Hematopoietic multipotent progenitor cell treated with erythropoietin and hydrocortisone succinate and interleukin-3 and kit ligand, for 8 days (in vitro differentiated cells): Measurements from ENCODE around the gene ACSL1.
"Not testable (repeated sequence)": the region's sequence is repeated elsewhere in the genome, so short reads cannot be mapped to it uniquely, and the experiment has no call there.

ENCODE experiments used
- DNase-seq: peaks from one replicate; pipeline ENCODE4 v3.0.0-alpha.2; 2015

ACSL1 gene

DNA sequence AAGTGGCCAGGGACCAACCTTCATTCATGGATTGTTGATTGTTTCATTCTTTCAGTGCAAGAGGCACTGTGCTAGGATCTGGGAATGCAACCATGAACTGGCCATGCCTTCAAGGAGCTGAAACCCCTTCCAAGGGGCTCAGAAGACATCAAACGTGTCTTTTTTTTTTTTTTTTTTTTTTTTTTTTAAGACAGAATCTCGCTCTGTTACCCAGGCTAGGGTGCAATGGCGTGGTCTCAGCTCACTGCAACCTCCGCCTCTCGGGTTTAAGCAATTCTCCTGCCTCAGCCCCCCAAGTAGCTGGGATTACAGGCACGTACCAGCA is 13.3 kb upstream of the ACSL1 start:
- DNase-seq, result not testable (repeated sequence)

DNA sequence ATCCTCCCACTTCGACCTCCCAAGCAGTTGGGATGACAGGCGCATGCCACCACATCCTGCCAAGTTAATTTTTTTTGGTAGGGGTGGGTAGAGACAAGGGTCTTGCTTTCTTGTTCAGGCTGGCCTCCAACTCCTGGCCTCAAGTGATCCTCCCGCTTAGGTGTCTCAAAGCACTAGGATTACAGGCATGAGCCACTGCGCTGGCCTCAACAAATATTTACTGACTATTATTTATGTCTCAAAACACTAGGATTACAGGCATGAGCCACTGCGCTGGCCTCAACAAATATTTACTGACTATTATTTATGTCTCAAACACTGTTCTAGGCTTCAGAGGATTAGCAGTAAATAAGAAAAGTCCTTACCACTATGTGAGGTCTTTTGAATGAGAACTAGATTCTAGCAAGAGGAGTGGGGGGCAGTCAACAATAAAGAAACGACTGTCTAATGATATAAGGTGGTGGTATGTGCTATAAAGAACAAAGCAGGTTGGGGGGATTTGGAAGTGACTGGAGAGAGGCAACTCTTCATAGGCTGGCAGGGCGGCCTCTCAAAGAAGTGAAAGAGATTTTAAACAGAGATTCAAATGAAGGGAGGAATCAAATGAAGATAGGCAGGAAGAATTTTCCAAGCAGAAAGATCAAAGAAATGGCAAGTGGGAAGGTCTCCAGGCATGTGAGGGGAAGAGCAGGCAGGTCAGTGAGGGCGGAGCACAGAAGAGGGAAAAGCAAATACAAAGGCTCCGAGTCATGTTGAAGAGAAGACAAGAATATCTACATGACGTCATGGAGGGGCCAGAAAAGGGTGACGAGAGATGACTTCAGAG is 12.7 kb upstream of the ACSL1 start:
- no peak for DNase-seq

DNA sequence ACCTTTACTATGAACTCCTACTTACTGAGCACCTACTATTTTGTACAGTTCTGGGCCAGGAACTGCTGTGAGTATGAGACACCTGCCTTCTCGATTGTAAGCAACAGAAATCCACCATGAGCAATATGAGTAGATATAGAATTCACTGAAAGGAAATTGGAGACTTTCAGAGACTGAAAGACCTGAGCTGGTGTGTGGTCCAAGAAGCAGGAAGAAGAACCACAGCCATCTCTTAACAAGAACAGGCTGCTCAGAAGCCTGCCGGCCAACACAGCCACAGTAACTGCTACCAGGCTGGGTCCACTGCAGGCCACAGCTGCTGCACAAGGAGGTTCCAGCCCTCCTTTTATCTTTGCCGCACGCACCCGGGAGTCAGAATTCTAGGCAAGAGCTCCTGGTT is 10.8 kb upstream of the ACSL1 start:
- DNase-seq, result no peak

DNA sequence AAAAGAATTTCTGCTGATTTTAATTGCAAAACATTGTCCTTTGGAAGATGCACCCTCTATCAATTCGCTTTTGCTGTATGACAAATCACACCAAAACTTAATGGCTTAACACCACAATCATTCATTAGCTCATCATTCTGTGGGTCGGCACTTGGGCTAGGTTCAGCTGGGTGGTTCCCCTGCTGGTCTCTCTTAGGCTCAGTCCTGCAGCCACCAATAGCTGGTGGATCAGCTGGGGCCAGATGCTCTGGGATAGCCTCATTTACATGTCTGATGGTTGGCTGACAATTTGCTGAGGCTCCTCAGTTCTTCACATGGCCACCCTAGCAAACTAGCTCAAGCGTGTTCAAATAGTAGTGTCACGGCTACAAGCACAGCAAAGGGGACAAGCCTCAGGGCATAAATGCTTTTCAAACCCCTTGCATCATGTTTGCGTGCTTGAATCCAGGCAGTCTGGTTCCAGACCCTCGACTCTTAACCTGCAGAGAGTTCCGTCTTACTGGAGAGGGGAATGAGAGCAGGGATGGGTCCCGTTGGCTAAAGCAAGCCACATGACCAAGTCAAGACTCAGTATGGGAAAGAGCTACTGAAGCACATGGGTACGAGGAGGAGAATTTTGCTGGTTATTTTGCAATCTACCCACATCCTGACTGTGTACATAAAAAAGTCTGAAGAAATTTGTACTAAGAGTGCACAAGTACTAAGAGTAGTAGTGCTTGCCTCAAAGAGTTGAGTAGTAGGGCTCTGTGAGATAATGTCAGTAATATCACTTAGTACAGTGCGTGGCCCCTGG is 7.5 kb upstream of the ACSL1 start:
- no peak for DNase-seq

DNA sequence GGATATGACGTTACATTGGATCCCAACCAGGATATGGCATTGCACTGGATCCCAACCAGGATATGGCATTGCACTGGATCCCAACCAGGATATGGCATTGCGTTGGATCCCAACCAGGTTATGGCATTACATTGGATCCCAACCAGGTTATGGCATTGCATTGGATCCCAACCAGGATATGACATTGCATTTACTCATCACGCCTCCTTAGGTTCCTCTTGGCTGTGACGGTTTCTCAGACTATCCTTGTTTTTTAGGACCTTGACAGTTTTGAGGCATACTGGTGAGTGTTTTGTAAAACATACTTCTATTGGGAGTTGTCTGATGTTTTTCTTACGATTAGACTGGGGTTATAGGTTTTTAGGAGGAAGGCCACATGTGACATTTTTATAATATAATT is 5.4 kb upstream of the ACSL1 start:
- DNase-seq, result no peak

DNA sequence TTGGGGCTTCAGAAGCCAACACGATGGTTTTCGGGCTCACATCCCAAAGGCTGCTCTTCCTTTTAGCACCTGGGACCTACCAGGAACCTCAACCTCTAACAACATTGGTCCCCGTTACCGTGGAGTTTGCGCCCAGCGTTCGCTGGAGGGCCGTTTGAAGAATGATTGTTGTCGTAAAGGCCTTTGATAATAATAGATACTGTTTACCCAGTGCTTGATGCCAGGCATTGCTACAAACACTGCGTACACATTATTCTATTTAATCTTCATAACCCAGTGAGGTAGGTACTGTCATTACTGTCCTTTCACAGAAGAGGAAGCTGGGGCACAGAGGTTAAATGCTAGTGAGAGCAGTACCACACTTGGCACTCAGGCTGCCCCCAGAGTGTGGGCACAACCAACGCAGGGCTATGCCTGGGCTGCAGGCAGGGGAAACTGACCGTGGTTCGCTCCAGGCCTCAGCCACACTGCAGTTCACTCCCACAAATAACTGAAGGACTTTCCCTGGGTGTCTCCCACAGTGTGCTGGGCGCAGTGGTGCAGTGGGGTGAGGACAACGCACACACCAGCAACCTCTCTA is 1.0 kb upstream of the ACSL1 start:
- DNase-seq, result peak; percentile 30

DNA sequence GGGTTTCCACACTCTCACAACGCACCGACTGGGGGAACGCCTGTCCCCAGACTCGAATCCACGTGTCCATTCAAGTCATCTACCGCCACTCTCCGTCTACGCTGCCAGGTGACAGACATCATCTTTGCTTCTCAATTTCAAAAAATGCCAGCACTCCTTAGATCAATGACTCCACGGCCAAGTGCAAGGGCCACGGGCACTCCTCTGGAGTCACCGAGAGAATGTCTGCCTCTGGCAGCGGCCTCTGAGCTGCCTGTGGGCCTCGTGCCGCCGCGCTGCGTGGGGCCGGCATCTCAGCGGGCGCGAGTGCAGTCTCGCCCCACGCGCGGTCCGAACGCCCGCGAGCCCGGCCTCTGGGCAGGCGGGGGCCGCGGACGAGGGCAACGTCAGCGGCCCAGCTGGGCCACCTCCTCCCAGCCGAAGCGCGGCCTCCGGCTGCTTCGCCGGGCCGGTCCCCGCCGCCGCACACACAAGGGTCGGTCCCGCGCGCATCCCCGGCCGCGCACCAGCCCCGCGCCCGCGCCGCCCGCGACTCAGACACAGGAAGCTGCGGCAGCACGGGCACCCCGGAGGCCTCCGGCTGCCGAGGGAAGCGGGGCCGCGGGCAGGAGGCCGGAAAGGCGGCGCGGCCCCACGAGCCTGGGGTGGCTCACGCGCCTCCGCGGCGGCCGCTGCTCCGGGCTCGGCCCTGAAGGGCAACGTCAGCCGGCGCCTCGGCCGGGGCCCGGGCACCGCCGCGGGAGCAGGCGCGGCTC is 450 bp downstream of the ACSL1 start:
- peak; percentile 27 for DNase-seq

DNA sequence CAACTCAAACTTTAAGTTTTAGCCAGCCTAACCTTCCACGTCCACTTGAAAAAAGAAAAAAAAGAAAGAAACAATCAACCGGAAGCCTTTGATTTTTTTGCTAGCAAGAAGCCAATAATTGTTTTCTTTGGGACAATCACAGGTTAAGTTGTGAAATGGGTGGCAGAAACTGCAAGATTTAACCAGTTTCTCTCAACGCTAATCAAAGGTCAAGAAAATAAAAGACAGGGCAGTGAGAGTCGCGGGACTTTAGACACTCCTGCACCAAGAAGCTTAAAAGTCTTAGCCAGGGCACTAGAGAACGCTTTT is 1.0 kb downstream of the ACSL1 start:
- no peak for DNase-seq

DNA sequence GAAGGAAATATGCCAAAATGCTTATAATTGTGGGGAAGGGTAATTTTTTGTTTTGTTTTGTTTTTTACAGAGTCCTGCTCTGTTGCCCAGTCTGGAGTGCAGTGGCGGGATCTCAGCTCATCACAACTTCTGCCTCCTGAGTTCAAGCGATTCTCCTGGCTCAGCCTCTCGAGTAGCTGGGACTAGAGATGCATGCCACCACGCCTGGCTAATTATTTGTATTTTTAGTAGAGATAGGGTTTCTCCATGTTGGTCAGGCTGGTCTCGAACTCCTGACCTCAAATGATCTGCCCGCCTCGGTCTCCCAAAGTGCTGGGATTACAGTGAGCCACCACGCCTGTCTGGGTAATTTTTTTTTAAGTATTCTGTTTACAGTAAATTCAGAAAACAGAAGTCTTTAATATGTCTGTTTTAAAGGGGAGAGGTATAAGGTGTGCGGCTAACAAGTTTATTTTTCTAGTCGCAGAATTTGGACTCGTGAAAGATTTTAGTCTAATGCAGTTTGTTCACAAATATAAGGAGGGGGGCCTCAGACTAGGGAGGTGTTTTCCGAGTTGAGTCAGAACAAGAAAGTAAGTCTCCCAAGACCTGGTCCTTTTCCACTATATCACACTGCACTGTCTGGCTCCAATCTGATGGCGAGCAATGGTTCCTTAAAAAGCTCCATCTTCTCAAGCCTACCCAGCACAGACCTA is 1.5 kb downstream of the ACSL1 start:
- DNase-seq, result peak; percentile 20

DNA sequence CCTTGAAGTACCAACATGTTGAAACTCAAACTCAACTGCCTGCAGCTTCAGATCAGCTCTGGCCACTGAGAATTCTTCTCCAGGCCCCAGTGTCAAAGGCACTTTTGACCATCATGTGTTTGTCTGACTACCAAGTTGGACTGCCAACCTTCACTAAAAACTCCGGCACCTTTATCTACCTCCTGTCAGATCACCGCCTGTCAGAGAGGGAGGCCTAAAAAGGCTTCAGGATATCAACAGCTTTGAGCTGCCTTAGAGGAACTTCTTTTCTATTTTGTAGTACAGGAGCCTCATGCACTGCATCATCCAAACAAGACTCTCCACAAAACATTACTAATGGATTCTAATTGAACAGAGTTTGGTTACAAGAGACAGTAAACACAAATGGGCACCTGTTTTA is 2.8 kb downstream of the ACSL1 start:
- DNase-seq, result peak; percentile 51

DNA sequence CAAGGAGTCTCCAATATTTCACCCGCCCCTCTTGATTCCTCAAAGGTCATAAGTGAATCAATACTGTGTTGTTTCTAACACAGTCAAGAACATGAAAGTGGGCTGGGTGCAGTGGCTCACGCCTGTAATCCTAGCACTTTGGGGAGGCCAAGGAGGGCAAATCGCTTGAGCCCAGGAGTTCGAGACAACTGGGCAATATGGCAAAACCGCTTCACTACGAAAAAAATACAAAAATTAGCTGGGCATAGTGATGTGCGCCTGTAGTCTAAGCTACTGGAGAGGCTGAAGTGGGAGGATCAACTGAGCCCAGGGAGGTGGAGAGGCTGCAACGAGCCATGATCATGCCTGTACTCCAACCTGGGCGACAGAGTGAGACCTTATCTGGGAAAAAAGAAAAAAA is 3.4 kb downstream of the ACSL1 start:
- no peak for DNase-seq

DNA sequence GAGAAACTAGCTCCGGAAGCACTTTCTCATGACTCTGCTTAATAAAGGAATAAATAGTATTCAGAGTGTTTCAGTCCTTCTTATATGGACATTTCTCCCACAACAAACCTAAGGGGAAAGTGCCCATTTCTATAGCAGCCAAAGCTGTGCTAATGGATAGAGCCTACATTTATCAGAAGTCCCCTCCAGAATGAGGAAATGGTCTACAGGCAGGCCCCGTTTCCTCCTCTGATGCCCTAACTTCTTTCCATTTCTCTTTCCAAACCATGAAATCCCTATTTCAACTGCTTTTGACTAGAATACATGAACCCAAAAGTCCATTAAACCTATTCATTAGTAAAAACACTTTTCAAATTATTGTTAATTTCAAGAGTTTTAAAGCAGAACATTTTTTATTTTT is 4.5 kb downstream of the ACSL1 start:
- no peak for DNase-seq

DNA sequence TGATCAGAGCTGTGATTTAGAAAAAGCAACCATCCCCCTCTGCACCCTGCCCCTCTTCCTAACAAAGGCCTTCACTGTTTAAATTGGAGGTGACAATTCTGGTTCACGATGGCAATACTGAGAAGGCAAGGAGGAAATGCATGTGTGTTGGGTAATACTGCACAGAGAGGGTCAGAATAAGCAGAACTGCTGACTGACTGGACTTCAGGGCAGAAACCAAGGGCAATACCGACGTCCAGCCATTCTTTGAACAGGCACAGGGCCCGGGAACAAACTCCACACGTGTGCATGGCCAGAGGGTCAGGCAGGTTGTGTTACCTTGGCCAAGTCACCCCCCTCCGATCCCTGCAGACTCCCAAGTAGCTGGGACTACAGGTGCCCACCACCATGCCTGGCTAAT is 6.0 kb downstream of the ACSL1 start:
- no peak for DNase-seq

DNA sequence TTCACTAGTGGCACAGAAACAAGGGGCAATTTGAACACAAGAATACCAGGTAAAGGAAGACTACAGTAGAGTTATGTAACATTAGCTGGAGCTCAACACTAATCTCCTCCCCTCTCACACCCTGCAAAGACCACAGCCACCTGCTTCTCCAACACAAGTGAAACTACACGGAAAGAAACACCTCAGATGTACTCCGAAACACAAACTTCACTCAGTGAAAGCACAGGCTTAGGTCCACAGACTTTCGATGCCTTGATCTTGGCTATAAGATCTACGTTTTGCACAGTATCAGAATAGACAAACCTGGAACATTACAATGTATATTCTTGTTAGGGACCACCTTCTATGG is 7.6 kb downstream of the ACSL1 start:
- DNase-seq, result no peak

DNA sequence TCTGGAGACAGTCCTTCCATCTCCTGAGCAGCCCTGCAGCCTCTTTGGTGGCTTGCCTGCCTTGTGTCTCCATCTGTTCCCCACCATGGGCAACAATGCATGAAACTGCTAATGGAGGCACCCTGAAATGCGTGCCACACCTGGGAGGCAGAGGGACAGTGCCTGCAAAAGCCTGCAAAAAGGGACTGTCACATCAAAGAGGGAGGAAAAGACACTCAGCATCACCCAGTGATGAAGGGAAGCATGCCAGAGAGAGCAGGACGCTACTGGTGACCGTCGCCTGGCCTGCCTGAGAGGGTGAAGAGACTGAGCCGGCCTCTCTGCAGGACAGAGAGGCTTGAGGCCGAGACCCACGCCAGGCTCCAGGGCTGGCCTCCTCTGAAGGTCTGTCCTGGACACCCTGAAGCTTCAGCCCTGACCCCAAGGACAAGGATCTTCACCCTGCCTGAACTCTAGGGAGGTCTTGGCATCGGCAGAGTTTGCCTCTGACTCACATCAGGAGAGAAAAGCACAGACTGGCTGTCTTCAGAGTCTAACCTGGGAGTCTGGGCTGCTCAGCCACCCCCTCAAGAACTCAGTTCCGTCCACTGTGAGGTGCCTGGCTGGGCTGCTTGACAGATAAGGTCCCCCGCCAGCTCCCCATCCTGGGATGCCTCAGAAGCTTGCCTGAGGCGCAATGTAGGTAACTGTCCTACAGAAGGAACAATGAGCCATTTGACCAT is 8.1 kb downstream of the ACSL1 start:
- no peak for DNase-seq

DNA sequence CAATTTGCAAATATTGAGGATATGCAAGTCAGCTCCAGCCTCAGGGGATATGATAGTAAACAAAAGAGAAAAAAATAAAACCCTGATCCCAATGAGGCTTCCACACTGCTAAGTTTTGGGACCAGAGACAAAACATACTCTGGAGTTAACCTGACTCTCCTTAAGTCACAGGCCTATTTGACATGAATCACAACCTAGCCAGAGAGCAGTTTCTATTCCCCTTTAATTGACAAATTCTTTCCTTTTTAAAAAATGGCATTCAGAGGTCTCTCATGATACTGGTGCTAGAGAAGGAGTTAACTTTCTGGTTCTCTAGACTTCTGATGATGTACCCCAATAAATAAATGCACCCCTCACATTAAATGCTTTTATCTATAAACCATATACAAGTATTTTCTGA is 8.8 kb downstream of the ACSL1 start:
- no peak for DNase-seq

DNA sequence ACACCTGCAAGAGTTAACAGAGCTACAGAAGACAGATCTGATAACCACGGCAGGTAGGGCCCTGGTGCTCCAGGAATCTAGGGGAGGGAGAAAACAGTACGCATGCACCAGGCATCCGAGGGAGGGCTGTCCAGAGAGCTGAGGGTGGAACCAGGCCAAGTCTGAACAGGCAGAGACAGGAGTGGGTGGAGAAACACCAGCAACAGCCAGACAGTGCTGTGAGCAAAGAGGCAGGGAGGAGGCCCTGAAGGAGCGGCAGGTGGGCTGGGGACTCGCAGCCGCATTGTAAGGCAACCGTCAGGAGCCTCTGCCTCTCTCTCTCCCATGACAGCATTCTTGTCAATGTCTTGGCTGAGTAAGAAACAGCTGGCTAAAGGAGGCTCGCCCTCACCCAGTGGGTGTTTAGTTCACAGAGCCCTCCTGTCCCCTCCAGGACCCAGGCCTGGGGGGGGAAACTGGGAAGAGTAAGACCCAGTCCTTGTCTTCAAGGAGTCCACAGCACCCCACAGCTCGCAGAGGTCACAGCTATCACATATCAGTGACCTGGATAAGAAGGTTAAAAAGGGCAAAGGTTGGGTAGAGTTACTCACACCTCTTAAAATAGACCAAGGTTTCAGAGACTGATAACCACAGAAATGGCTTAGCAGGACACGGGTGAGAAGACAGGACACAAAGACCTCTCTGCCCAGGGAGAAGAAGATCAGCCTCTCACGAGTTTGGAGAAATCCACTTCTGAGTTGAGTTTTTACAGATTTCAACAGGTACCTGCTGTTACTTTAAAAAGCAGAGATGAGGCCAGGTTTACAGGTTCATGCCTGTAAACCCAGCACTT is 10.5 kb downstream of the ACSL1 start:
- DNase-seq, result peak; percentile 85

DNA sequence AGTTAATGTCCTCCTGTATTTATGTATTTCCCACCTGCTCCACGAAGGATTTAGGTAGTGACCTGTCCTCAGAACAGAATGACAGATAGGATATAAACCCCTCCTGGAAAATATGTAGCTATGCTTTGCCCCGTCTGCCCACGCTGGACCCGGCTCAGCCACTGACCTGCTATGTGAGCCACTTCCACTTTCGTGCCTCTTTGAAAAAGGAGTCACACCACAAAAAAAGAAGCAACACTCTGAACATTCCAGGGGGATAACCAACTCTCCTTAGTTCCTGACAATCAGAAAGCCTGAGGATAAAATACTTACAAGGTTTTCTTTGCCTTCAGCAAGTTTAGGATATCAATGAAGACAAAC is 11.1 kb downstream of the ACSL1 start:
- no peak for DNase-seq

DNA sequence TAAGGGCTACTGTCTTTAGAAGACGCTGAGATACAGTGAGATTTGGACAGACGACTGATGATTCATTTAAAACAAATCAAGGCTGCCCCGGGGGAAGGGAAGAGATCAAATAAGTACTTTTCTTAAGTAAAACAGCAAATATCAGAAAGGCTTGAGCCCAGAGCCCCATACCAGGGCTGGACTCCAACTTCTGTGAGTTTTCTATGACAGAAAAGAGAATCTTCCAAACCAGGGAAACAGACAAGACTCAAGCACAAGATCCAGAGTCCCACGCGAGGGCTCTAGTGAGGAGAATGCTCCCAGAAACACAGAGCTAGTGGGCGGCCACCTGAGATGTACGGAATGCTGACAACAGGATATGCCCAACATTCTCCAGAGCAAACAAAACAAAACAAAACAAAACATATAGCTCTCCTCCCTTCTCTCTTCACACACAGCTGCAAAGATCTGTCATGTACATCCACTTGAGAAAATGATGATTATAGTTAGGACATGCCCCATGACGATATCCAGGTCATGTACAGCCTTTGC is 13.1 kb downstream of the ACSL1 start:
- no peak for DNase-seq

DNA sequence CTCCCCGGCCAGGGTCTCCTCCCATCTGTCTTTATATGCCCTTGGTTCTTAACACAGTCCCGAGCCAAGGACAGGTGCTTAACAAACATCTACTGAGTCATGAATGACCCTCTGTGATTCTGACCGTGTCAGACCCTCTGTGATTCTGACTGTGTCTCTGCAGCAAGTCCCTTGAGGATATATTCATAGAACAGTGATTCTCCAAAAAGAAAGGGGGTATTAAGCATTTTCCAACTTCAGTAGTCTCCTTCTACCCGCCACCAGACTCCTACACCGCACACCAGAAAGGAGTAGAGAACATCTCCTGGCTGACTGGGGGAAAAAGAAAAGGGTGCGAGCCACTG is 13.6 kb downstream of the ACSL1 start:
- DNase-seq, result no peak

DNA sequence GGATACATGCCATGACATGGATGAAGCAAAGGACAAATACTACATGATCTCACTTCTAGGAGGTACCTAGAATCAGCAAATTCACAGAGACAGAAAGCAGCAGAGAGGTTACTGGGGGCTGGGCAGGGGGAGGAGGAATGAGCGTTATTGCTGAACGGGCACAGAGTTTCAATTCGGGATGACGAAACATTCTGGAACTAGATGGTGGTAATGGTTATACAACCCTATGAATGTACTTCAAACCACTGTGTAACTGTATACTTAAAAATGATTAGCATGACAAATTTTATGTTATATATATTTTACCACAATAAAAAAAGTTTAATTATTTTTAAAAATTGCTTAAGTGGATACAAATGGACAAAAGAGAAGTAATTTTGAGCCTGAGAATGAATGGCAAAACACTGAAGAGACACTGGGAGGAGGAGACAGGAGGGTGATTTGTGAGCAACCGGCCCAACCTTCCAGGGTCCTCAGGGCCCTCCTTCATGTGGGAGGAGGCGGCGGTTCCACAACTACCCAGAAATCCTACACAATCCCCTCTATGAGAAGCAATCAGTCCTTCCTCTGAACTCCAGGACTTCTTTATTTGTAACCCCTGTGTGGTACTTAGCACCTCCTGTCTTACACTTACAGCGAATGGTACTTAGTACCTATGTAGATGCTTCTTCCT is 14.1 kb downstream of the ACSL1 start:
- DNase-seq, result no peak
